GM12878 (cell line): ENCODE results near the gene BBLN. TPM values are rescaled to one million over a fixed set of nuclear protein-coding genes. Genes with fewer than 3 reads are reported as not detected.

Experiments used
- ATAC-seq: fragments of 200-7000 bp; cut with Tn5 transposase; 3 replicates; pipeline ENCODE4 v1.9.1; 2020; ENCODE audit warnings: mild to moderate bottlenecking, moderate library complexity
- BruUV-seq: library from RNA; stranded (reverse); fragments of 400-500 nt; replicated peaks from 2 replicates; lab custom pipeline; 2021; lab: Mats Ljungman, UMichigan
- CTCF ChIA-PET: fragments of 300-600 bp; sonication (Branson Sonifier 250); formaldehyde crosslinking; extraction: SDS; loops from one replicate; lab custom pipeline; 2021; ENCODE audit warnings: inconsistent platforms; lab: Yijun Ruan, JAX
- POLR2A ChIA-PET: fragments of 350-600 bp; formaldehyde crosslinking; extraction: SDS; loops from one replicate; lab custom pipeline; 2021; ENCODE audit warnings: inconsistent platforms; lab: Charles Lee
- RAD21 ChIA-PET: fragments of 300-600 bp; sonication (Branson Sonifier 250); formaldehyde crosslinking; loops from one replicate; lab custom pipeline; 2023; ENCODE audit warnings: antibody characterized with exemption; ENCODE audit not compliant: unreplicated experiment; lab: Charles Lee
- SMC1A ChIA-PET: fragments of 300-600 bp; sonication (Branson Sonifier 250); formaldehyde crosslinking; loops from one replicate; lab custom pipeline; 2023; ENCODE audit not compliant: unreplicated experiment, uncharacterized antibody; lab: Charles Lee
- DNase-seq: peaks from one replicate; pipeline ENCODE4 v3.0.0-alpha.2; 2011; ENCODE audit warnings: low read depth, low spot score
- FAIRE-seq: peaks from 3 replicates; lab custom pipeline; 2011; peaks lifted over from hg19 to GRCh38; lab: Jason Lieb, UNC
- H2AFZ ChIP-seq: 2 replicates; pipeline ENCODE4 v1.6.0; 2011; ENCODE audit warnings: low read depth, low read length, control low read depth; ENCODE audit not compliant: control insufficient read depth
- H3K27ac ChIP-seq: 2 replicates; pipeline ENCODE4 v1.5.1; 2011; ENCODE audit warnings: control low read depth; ENCODE audit not compliant: control insufficient read depth, insufficient read depth
- H3K27me3 ChIP-seq, 2 experiments: replicated peaks in 1 of 2; 2 replicates each; pipeline versions ENCODE4 v1.6.0 to v1.6.1; 2011; ENCODE audit warnings: low read length in 1 of 2; ENCODE audit not compliant: control insufficient read depth in 2 of 2, insufficient read depth in 2 of 2
- H3K36me3 ChIP-seq, 2 experiments: 2 replicates each; pipeline ENCODE4 v1.5.1; 2011; ENCODE audit warnings: low read length in 1 of 2; ENCODE audit not compliant: control insufficient read depth in 2 of 2, insufficient read depth in 2 of 2
- H3K4me1 ChIP-seq: 2 replicates; pipeline ENCODE4 v1.6.1; 2011; ENCODE audit warnings: mild to moderate bottlenecking, low read length, moderate library complexity, mixed read lengths; ENCODE audit not compliant: control insufficient read depth, insufficient read depth
- H3K4me2 ChIP-seq: 2 replicates; pipeline ENCODE4 v1.6.0; 2011; ENCODE audit warnings: control low read depth; ENCODE audit not compliant: control insufficient read depth, insufficient read depth
- H3K4me3 ChIP-seq: fragments of 200-600 bp; sonication (generic); 2 replicates; pipeline ENCODE4 v1.5.1; 2016
- H3K79me2 ChIP-seq: 2 replicates; pipeline ENCODE4 v1.6.0; 2011; ENCODE audit warnings: low read length; ENCODE audit not compliant: control insufficient read depth, insufficient read depth
- H3K9ac ChIP-seq: 2 replicates; pipeline ENCODE4 v1.8.0; 2011; ENCODE audit warnings: low read length, control low read depth, mixed read lengths; ENCODE audit not compliant: control insufficient read depth, insufficient read depth
- H3K9me3 ChIP-seq: replicated peaks from 3 replicates; pipeline ENCODE4 v1.5.1; 2011; ENCODE audit warnings: mild to moderate bottlenecking, low read length; ENCODE audit not compliant: control insufficient read depth, insufficient read depth
- H4K20me1 ChIP-seq: 2 replicates; pipeline ENCODE4 v1.6.0; 2011; ENCODE audit not compliant: control insufficient read depth, insufficient read depth
- BRCA1 ChIP-seq: IDR thresholded peaks from 2 replicates; pipeline ENCODE4 v1.6.1; 2011; ENCODE audit warnings: low read depth, low read length, improper control_type of control experiment
- CHD4 ChIP-seq: fragments of 200-600 bp; sonication (generic); IDR thresholded peaks from 2 replicates; pipeline ENCODE4 v1.6.1; 2016; ENCODE audit warnings: mild to moderate bottlenecking
- HDGF ChIP-seq: fragments of 450-650 bp; IDR thresholded peaks from 2 replicates; pipeline ENCODE4 v1.6.1; 2016; ENCODE audit warnings: antibody characterized with exemption
- MLLT1 ChIP-seq: fragments of 450-650 bp; IDR thresholded peaks from 2 replicates; pipeline ENCODE4 v1.6.1; 2016; ENCODE audit warnings: mild to moderate bottlenecking
- MYB ChIP-seq: fragments of 150-350 bp; IDR thresholded peaks from 2 replicates; pipeline ENCODE4 v1.6.1; 2014; ENCODE audit warnings: mild to moderate bottlenecking, low read depth, low read length, borderline replicate concordance
- RBBP5 ChIP-seq: fragments of 200-600 bp; sonication (generic); conservative IDR thresholded peaks from 2 replicates; pipeline ENCODE4 v1.6.1; 2016
- whole genome bisulfite sequencing: methylation state at CpG from one replicate; pipeline ENCODE4 v1.1.6; 2016; ENCODE audit warnings: low lambda C conversion rate; ENCODE audit not compliant: insufficient replicate concordance, insufficient coverage; ENCODE audit errors: missing lambda C conversion rate; 5-methylcytosine and 5-hydroxymethylcytosine counted together
- in situ Hi-C: fragments of 300-500 bp; cut with MboI; formaldehyde crosslinking; loops from 9 replicates; pipeline ENCODE4 v1.14.3; 2018; ENCODE audit warnings: mixed read lengths
- intact Hi-C: fragments of 100-400 bp; cut with micrococcal nuclease; formaldehyde crosslinking; loops from one replicate; pipeline ENCODE4 v1.14.2; 2022; ENCODE audit not compliant: unreplicated experiment
- polyA plus RNA-seq, 11 experiments: library from polyadenylated mRNA; depleted of rRNA in 4 of 11; unstranded in 6 of 11; stranded (reverse) in 5 of 11; fragments of >200 nt; fragmentation: Nextera tagmentation in 4 of 11; fragmentation: Illumina TruSeq in 1 of 11; extraction: Ambion mirVana in 4 of 11; extraction: Trizol in 1 of 11; gene quantifications; 1 replicate in 1 of 11; 2 replicates in 10 of 11; pipeline versions ENCODE4 v1.2.1 to v1.2.3, GENCODE V29; 2011 to 2016; ENCODE audit warnings: inconsistent platforms in 2 of 11, missing spikeins in 2 of 11, low read depth in 1 of 11
- total RNA-seq, 4 experiments: library from RNA; depleted of rRNA in 3 of 4; stranded (reverse); fragments of >200 nt in 3 of 4; fragmentation: Illumina TruSeq in 1 of 4; extraction: Trizol in 1 of 4; gene quantifications; 2 replicates each; pipeline versions ENCODE4 v1.2.1 to v1.2.3, GENCODE V29; 2013 to 2021
- TF ChIP-seq, protein P1 (sequence below): fragments of 450-650 bp; IDR thresholded peaks from 2 replicates; pipeline ENCODE4 v1.6.1; 2017; ENCODE audit warnings: antibody characterized with exemption, mild to moderate bottlenecking, moderate library complexity
- TF ChIP-seq, protein P2 (sequence below): fragments of 450-650 bp; formaldehyde crosslinking; IDR thresholded peaks from 2 replicates; pipeline ENCODE4 v1.5.0; 2022; ENCODE audit warnings: mild to moderate bottlenecking, missing genetic modification characterization

Gene BBLN
- total and polyA plus RNA-seq, 10 of the 15 experiments (the other 5 are each of a cell fraction or from before 2014, with no cell fraction given), result 3.8 to 194 (median 66.2) TPM

- no peaks in the 10 kb centered on the region for H3K36me3 ChIP-seq
- ChIA-PET CTCF (interaction anchor here (0.9 kb wide), 1 partner anchor 39 kb away, joined by 3 read pairs; no protein-coding TSS in a partner anchor), RAD21 (no interaction called here), SMC1A (no interaction called here), POLR2A (no interaction called here)
- in situ Hi-C loops (no loop called here), intact Hi-C loops (no loop called here)
- H3K27me3 ChIP-seq, result no peaks in the 10 kb centered on the region
- BruUV-seq, result no TSS peak
- WGBS, result 68% methylated on average over 7 of the region's 7 CpGs
- H3K4me2 ChIP-seq, result no peak overlapping the region
- H3K79me2 ChIP-seq, result peaks cover 8% of the 10 kb centered on the region
- H2AFZ ChIP-seq, result no peak overlapping the region
- H3K9me3 ChIP-seq, result no peaks in the 10 kb centered on the region
- H3K9ac ChIP-seq, result no peak overlapping the region
- H3K4me3 ChIP-seq, result no peak overlapping the region
- no peaks in the 10 kb centered on the region for H4K20me1 ChIP-seq
- peaks cover 6% of the 10 kb centered on the region for H3K4me1 ChIP-seq
- no peak for DNase-seq
- no peak overlapping the region for H3K27ac ChIP-seq
- no peak for TF ChIP-seq MLLT1
- no peak for ATAC-seq
- FAIRE-seq, result no peak
Observed at GRCh38 chr9:128155736-128156500, 4.1 kb upstream of the BBLN start.

DNA sequence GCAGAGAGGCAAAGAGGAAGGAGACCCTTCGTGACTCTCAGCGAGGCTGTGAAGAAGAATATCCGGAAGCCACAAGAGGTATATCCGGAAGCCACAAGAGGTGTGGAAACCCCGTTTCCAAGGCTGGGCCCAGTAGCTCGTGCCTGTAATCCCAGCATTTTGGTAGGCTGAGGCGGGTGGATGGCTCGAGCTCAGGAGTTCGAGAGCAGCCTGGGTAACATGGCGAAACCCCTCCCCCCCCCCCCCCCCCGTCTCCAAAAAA is 612 bp upstream of the BBLN start:
- peak; percentile 60 for ATAC-seq
- Histone ChIP-seq H3K4me3 (peak overlapping the region; percentile 79), H3K36me3 (peaks cover 0 to 10% of the 10 kb centered on the region in 2 experiments; a peak in 2 of 4 replicates), H4K20me1 (no peaks in the 10 kb centered on the region), H3K27me3 (no peaks in the 10 kb centered on the region), H3K4me1 (peaks cover 8% of the 10 kb centered on the region), H3K79me2 (peaks cover 9% of the 10 kb centered on the region), H2AFZ (peak overlapping the region; percentile 90), H3K9ac (peak overlapping the region; percentile 75), H3K4me2 (peak overlapping the region; percentile 90), H3K9me3 (no peaks in the 10 kb centered on the region), H3K27ac (peak overlapping the region; percentile 85)
- in situ Hi-C loops (no loop called here), intact Hi-C loops (no loop called here)
- no peak for FAIRE-seq
- DNase-seq, result peak; percentile 37
- ChIA-PET RAD21 (interaction anchor here (1.1 kb wide), 1 partner anchor 31 kb away, joined by 3 read pairs; no protein-coding TSS in a partner anchor), POLR2A (interaction anchor here (0.6 to 1.5 kb wide), 3 partner anchors 10 to 717 kb away, joined by 3 to 5 read pairs (median 5); partner anchors contain the start of gene NAIF1), SMC1A (interaction anchor here (0.7 to 1.6 kb wide), 4 partner anchors 33 to 182 kb away, joined by 3 to 4 read pairs (median 3); partner anchors contain the start of genes GOLGA2 and SWI5), CTCF (interaction anchor here (1.0 to 1.6 kb wide), 4 partner anchors 23 to 571 kb away, joined by 3 to 8 read pairs (median 4); no protein-coding TSS in a partner anchor)
- BruUV-seq, result TSS peak; percentile 89
- 28% methylated on average over 11 of the region's 11 CpGs for WGBS
- TF ChIP-seq BRCA1, result no peak
- TF ChIP-seq, protein P1, sequence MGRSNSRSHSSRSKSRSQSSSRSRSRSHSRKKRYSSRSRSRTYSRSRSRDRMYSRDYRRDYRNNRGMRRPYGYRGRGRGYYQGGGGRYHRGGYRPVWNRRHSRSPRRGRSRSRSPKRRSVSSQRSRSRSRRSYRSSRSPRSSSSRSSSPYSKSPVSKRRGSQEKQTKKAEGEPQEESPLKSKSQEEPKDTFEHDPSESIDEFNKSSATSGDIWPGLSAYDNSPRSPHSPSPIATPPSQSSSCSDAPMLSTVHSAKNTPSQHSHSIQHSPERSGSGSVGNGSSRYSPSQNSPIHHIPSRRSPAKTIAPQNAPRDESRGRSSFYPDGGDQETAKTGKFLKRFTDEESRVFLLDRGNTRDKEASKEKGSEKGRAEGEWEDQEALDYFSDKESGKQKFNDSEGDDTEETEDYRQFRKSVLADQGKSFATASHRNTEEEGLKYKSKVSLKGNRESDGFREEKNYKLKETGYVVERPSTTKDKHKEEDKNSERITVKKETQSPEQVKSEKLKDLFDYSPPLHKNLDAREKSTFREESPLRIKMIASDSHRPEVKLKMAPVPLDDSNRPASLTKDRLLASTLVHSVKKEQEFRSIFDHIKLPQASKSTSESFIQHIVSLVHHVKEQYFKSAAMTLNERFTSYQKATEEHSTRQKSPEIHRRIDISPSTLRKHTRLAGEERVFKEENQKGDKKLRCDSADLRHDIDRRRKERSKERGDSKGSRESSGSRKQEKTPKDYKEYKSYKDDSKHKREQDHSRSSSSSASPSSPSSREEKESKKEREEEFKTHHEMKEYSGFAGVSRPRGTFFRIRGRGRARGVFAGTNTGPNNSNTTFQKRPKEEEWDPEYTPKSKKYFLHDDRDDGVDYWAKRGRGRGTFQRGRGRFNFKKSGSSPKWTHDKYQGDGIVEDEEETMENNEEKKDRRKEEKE, result no peak
- no peak for TF ChIP-seq HDGF
- TF ChIP-seq, protein P2, sequence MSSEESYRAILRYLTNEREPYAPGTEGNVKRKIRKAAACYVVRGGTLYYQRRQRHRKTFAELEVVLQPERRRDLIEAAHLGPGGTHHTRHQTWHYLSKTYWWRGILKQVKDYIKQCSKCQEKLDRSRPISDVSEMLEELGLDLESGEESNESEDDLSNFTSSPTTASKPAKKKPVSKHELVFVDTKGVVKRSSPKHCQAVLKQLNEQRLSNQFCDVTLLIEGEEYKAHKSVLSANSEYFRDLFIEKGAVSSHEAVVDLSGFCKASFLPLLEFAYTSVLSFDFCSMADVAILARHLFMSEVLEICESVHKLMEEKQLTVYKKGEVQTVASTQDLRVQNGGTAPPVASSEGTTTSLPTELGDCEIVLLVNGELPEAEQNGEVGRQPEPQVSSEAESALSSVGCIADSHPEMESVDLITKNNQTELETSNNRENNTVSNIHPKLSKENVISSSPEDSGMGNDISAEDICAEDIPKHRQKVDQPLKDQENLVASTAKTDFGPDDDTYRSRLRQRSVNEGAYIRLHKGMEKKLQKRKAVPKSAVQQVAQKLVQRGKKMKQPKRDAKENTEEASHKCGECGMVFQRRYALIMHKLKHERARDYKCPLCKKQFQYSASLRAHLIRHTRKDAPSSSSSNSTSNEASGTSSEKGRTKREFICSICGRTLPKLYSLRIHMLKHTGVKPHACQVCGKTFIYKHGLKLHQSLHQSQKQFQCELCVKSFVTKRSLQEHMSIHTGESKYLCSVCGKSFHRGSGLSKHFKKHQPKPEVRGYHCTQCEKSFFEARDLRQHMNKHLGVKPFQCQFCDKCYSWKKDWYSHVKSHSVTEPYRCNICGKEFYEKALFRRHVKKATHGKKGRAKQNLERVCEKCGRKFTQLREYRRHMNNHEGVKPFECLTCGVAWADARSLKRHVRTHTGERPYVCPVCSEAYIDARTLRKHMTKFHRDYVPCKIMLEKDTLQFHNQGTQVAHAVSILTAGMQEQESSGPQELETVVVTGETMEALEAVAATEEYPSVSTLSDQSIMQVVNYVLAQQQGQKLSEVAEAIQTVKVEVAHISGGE (CRISPR knock-in tag), result no peak
- no peak for TF ChIP-seq MYB
- no peak for TF ChIP-seq CHD4
- TF ChIP-seq RBBP5, result no peak
